ENCODE results near the gene ZNF436. TPM values are rescaled to one million over a fixed set of nuclear protein-coding genes. Genes with fewer than 3 reads are reported as not detected.
A peak's percentile ranks its signal among the peaks of the same experiment; 100 is the strongest.

The ZNF436 gene
- total RNA-seq, 1 experiment from 2014 or later, result 0.52 TPM

DNA sequence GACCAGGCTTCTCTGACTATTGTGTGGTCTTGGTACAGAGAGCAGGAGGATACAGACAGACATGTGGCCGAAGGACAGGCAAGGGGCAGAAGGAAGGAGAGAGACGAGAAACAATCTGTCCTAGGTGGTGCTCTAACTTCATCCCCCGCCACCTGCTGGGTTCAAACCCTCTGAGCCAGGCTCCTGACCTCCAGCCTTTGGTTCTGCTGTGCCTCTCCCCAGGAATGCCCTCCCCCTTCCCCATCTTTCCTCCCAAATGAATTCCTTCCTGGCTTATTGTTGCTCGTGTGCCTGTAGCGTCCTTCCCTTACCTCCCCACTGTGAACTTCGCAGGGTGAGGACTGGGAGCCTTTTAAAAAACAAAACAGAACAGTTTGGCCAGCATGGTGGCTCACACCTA is 49.5 kb upstream of the ZNF436 start:
- Histone ChIP-seq H4K8ac (replicated peaks; ENCODE audit: insufficient read length, low read depth, low read length) (no peak overlapping the region), H3K9me3 (ENCODE audit: control insufficient read depth, low read depth, low read length) (no peaks in the 10 kb centered on the region), H2BK5ac (ENCODE audit: insufficient read length, low read length) (no peak overlapping the region), H3K14ac (ENCODE audit: insufficient read depth, low read length) (no peak overlapping the region), H3T11ph (ENCODE audit: low read length) (no peak overlapping the region), H2BK120ac (ENCODE audit: low read depth, low read length, poor library complexity, severe bottlenecking) (no peak overlapping the region), H2AFZ (ENCODE audit: low read length) (no peak overlapping the region), H3K23me2 (ENCODE audit: insufficient read length, low read depth, low read length, poor library complexity, severe bottlenecking) (no peaks in the 10 kb centered on the region), H2BK15ac (ENCODE audit: low read depth, low read length) (no peak overlapping the region), H3K9ac (ENCODE audit: extremely low read depth, insufficient read length, low read length) (no peak overlapping the region), H3K4me1 (ENCODE audit: insufficient read depth, low read length) (no peaks in the 10 kb centered on the region), H4K5ac (ENCODE audit: insufficient read length, low read depth, low read length) (no peak overlapping the region), H3K23ac (ENCODE audit: insufficient read length, low read depth, low read length) (no peak overlapping the region), H4K91ac (ENCODE audit: insufficient read length, low read depth, low read length) (no peak overlapping the region), H2BK20ac (ENCODE audit: low read depth, low read length, poor library complexity, severe bottlenecking) (no peak overlapping the region), H3K79me2 (ENCODE audit: insufficient read depth, low read length) (no peaks in the 10 kb centered on the region), H3K4me2 (ENCODE audit: insufficient read depth, insufficient read length, low read length) (no peak overlapping the region), H3K18ac (ENCODE audit: insufficient read length, low read depth, low read length) (no peak overlapping the region), H2BK12ac (ENCODE audit: insufficient read length, low read depth, low read length) (no peak overlapping the region), H3K79me1 (ENCODE audit: insufficient read depth, low read depth, low read length, poor library complexity, severe bottlenecking) (no peaks in the 10 kb centered on the region), H4K20me1 (ENCODE audit: control insufficient read depth, insufficient read depth, insufficient read length) (no peaks in the 10 kb centered on the region), H3K4ac (ENCODE audit: low read depth, low read length) (no peak overlapping the region), H3K27me3 (ENCODE audit: insufficient read depth, low read length) (peaks cover 68% of the 10 kb centered on the region), H2AK5ac (ENCODE audit: insufficient read length, low read length) (no peak overlapping the region), H3K56ac (ENCODE audit: insufficient read length, low read depth, low read length) (no peak overlapping the region), H3K27ac (ENCODE audit: insufficient read length, low read depth, low read length) (no peak overlapping the region)
- H3K4me3 Mint-ChIP-seq, result no peak overlapping the region
- peaks cover 2 to 7% of the 10 kb centered on the region in 2 experiments for H3K4me1 Mint-ChIP-seq
- peaks cover 1 to 3% of the 10 kb centered on the region in 2 experiments; a peak in 1 of 5 replicates for H3K9me3 Mint-ChIP-seq
- DNase-seq, result peak; percentile 60
- H3K27ac Mint-ChIP-seq, result no peak overlapping the region
- no peak for TF ChIP-seq CTCF (conservative IDR thresholded peaks at IDR 0.05)
- H3K27me3 Mint-ChIP-seq (ENCODE audit: low read depth), result peaks cover 97% of the 10 kb centered on the region
- H3K36me3 Mint-ChIP-seq (ENCODE audit: insufficient read depth in 1 of 3, low read depth in 3 of 3), result no peaks in the 10 kb centered on the region; a peak in 2 of 7 replicates
- no CpG with 5 or more reads among the region's 6 CpGs for WGBS (ENCODE audit: extremely low coverage, insufficient read length, low lambda C conversion rate)

Data from H9 (cell line).